ENCODE data around the gene SLC8A1. TPM values are rescaled to one million over a fixed set of nuclear protein-coding genes. Genes with fewer than 3 reads are reported as not detected.
A peak's percentile ranks its signal among the peaks of the same experiment; 100 is the strongest.

The SLC8A1 gene
- total and polyA plus RNA-seq, 8 donors: 0.31 to 105 (median 14.0) TPM

GRCh38 chr2:40343902-40344301 is 108.0 kb downstream of the SLC8A1 start:
- WGBS, 5 donors: 64 to 81% (median 77%) methylated on average over 2 of the region's 2 CpGs
- Histone ChIP-seq H3K27ac (no peak overlapping the region), H3K36me3 (no peaks in the 10 kb centered on the region), H3K4me1 (peaks cover 0 to 21% (median 8%) of the 10 kb centered on the region in 4 donors), H3K9me3 (no peaks in the 10 kb centered on the region), H3K4me3 (no peak overlapping the region), H3K27me3 (no peaks in the 10 kb centered on the region)
- no peak for TF ChIP-seq EP300 (IDR thresholded peaks at IDR 0.05)
- TF ChIP-seq, protein P1, sequence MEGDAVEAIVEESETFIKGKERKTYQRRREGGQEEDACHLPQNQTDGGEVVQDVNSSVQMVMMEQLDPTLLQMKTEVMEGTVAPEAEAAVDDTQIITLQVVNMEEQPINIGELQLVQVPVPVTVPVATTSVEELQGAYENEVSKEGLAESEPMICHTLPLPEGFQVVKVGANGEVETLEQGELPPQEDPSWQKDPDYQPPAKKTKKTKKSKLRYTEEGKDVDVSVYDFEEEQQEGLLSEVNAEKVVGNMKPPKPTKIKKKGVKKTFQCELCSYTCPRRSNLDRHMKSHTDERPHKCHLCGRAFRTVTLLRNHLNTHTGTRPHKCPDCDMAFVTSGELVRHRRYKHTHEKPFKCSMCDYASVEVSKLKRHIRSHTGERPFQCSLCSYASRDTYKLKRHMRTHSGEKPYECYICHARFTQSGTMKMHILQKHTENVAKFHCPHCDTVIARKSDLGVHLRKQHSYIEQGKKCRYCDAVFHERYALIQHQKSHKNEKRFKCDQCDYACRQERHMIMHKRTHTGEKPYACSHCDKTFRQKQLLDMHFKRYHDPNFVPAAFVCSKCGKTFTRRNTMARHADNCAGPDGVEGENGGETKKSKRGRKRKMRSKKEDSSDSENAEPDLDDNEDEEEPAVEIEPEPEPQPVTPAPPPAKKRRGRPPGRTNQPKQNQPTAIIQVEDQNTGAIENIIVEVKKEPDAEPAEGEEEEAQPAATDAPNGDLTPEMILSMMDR (IDR thresholded peaks at IDR 0.05): no peak
- TF ChIP-seq POLR2A (IDR thresholded peaks at IDR 0.05): no peak
- TF ChIP-seq POLR2AphosphoS5 (IDR thresholded peaks at IDR 0.05): no peak
- intact Hi-C loops (cut with DNase I; ENCODE audit: low total_unique reads): no loop called here
- no peak for DNase-seq

DNA sequence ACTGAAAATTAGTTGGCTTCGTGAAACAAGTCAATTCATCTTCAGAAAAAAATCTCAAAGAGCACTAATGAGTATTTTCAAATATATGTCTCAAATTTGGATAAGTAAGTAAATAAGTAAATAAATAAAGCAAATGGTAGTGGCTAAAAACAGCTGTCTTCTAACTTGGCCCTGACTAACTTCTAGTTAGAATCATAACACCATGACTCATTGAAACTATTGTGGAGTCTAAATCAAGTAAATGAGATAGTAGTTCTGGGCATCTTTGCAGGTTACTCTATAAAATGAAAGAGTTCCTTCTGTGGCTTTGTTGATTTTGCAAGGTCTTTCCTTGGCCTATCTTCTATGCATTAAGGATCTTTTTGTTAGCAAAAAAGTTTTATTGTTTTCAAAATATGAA is 110.7 kb downstream of the SLC8A1 start:
- no peaks in the 10 kb centered on the region for H3K36me3 ChIP-seq
- no peaks in the 10 kb centered on the region for H3K27me3 ChIP-seq
- WGBS, 5 donors: 82 to 89% (median 87%) methylated on average over 1 of the region's 1 CpG
- H3K4me3 ChIP-seq: no peak overlapping the region
- H3K4me1 ChIP-seq: peaks cover 0 to 13% (median 4%) of the 10 kb centered on the region in 4 donors
- intact Hi-C loops (cut with DNase I; ENCODE audit: low total_unique reads): no loop called here
- no peak overlapping the region for H3K27ac ChIP-seq
- DNase-seq: no peak
- TF ChIP-seq POLR2A (IDR thresholded peaks at IDR 0.05): no peak
- no peak for TF ChIP-seq EP300 (IDR thresholded peaks at IDR 0.05)
- TF ChIP-seq, protein P1 (IDR thresholded peaks at IDR 0.05): no peak
- no peak for TF ChIP-seq POLR2AphosphoS5 (IDR thresholded peaks at IDR 0.05)
- no peaks in the 10 kb centered on the region for H3K9me3 ChIP-seq

GRCh38 chr2:40339026-40339425 is 112.9 kb downstream of the SLC8A1 start:
- Histone ChIP-seq H3K9me3 (no peaks in the 10 kb centered on the region), H3K4me3 (no peak overlapping the region), H3K36me3 (no peaks in the 10 kb centered on the region), H3K27ac (no peak overlapping the region), H3K27me3 (no peaks in the 10 kb centered on the region), H3K4me1 (no peaks in the 10 kb centered on the region)
- TF ChIP-seq EP300 (IDR thresholded peaks at IDR 0.05) (no peak), POLR2A (IDR thresholded peaks at IDR 0.05) (no peak), POLR2AphosphoS5 (IDR thresholded peaks at IDR 0.05) (no peak)
- TF ChIP-seq, protein P1 (IDR thresholded peaks at IDR 0.05): no peak
- WGBS, 5 donors: 73 to 92% (median 91%) methylated on average over 3 of the region's 3 CpGs
- intact Hi-C loops (cut with DNase I; ENCODE audit: low total_unique reads): no loop called here
- no peak for DNase-seq

DNA sequence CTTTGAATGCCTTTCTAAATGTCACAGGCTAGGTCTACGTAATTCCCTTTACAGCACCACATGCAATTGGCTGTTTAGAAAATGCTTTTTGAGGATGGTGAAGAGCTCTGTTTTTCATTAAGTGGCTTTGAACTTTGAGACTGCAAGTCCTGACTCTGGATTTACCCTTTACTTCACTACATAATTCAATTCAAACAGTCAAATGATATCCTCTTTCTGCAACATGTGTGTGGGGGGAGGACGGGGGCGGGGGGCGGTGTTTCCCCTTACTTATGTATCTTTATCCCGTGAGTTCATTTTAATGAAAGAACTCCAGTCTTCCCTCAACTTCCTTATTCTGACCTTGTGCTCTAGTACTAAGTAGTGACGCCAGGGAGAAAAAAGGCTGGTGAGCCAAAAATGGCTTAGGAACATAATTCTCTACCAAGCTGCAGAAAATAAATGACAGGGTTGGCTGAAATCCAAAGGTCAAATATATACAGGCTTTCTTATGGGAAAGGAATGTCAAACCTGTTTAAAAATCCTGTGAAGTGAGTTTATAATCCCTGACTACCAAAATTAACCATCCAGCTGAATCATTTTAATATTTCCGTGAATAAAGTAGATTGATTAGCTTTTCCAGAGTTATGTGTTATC is 119.6 kb downstream of the SLC8A1 start:
- TF ChIP-seq POLR2AphosphoS5 (IDR thresholded peaks at IDR 0.05) (peak in 1 of 3 donors; percentile 61), POLR2A (IDR thresholded peaks at IDR 0.05) (no peak)
- TF ChIP-seq, protein P1 (IDR thresholded peaks at IDR 0.05): no peak
- Histone ChIP-seq H3K4me1 (peaks cover 0 to 12% (median 6%) of the 10 kb centered on the region in 4 donors), H3K9me3 (no peaks in the 10 kb centered on the region), H3K27me3 (no peaks in the 10 kb centered on the region), H3K27ac (peak overlapping the region in 4 of 5 donors; percentile 3 to 73 (median 25)), H3K36me3 (no peaks in the 10 kb centered on the region), H3K4me3 (no peak overlapping the region)
- DNase-seq: peak in 1 of 2 donors; percentile 85
- intact Hi-C loops (cut with DNase I; ENCODE audit: low total_unique reads): no loop called here
- 23 to 28% (median 25%) methylated on average over 7 of the region's 7 CpGs for whole genome bisulfite sequencing, 5 donors
